ENCODE results near the gene TH. TPM values are rescaled to one million over a fixed set of nuclear protein-coding genes. Genes with fewer than 3 reads are reported as not detected.

TH gene
- total RNA-seq, 1 donor from 2014 or later: not detected

- H3K4me3 ChIP-seq (ENCODE audit: low read depth, low read length): no peak overlapping the region
- no peak for DNase-seq (ENCODE audit: low read depth)
- H3K36me3 ChIP-seq (ENCODE audit: control insufficient read depth, insufficient read depth, low read length): no peaks in the 10 kb centered on the region
- TF ChIP-seq, protein P1, sequence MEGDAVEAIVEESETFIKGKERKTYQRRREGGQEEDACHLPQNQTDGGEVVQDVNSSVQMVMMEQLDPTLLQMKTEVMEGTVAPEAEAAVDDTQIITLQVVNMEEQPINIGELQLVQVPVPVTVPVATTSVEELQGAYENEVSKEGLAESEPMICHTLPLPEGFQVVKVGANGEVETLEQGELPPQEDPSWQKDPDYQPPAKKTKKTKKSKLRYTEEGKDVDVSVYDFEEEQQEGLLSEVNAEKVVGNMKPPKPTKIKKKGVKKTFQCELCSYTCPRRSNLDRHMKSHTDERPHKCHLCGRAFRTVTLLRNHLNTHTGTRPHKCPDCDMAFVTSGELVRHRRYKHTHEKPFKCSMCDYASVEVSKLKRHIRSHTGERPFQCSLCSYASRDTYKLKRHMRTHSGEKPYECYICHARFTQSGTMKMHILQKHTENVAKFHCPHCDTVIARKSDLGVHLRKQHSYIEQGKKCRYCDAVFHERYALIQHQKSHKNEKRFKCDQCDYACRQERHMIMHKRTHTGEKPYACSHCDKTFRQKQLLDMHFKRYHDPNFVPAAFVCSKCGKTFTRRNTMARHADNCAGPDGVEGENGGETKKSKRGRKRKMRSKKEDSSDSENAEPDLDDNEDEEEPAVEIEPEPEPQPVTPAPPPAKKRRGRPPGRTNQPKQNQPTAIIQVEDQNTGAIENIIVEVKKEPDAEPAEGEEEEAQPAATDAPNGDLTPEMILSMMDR (IDR thresholded peaks at IDR 0.05; ENCODE audit: insufficient read depth, low read length, poor library complexity, severe bottlenecking): no peak
- H3K27me3 ChIP-seq (ENCODE audit: control insufficient read depth, insufficient read depth, low read length): peaks cover 4% of the 10 kb centered on the region
Measured at GRCh38 chr11:2167141-2168045, 4.2 kb downstream of the TH start.

DNA sequence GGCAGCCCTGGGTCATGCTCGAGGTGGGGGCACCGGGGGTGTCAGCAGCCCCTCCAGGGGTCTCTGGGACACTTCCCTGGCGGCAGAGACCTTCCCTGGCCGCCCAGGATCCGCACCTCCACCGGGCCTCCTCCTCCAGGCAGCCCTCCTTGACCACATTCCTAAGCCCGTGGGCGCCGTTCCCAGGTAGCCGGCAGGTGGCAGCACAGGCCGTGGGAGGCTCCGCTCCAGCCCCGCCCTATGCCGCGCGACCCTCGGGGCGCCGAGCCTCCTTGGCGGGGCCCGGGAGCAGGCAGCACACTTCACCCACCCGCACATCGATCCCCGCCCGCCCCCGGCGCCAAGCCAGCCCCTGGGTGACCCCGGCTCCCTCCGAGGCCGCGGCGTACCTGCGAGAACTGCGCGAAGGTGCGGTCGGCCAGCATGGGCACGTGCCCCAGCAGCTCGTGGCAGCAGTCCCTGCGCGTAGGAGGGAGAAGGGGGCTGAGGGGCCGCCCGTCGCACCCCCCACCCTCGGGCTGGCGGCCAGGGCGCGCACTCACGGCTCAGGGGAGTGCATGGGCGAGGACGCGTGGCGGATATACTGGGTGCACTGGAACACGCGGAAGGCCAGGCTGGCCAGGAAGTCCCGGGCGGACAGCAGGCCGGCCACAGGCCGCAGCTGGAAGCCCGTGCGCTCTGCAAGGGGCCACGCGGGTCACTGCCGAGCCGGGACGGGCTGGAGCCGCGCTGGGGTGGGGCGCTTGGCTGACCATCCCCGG lies 5.3 kb downstream of the TH start:
- no peak overlapping the region for H3K4me3 ChIP-seq (ENCODE audit: low read depth, low read length)
- no peak for DNase-seq (ENCODE audit: low read depth)
- H3K36me3 ChIP-seq (ENCODE audit: control insufficient read depth, insufficient read depth, low read length): no peaks in the 10 kb centered on the region
- peaks cover 6% of the 10 kb centered on the region for H3K27me3 ChIP-seq (ENCODE audit: control insufficient read depth, insufficient read depth, low read length)
- TF ChIP-seq, protein P1 (IDR thresholded peaks at IDR 0.05; ENCODE audit: insufficient read depth, low read length, poor library complexity, severe bottlenecking): peak; percentile 62

GRCh38 chr11:2165571-2165970 lies 6.0 kb downstream of the TH start:
- H3K4me3 ChIP-seq (ENCODE audit: low read depth, low read length): no peak overlapping the region
- no peaks in the 10 kb centered on the region for H3K36me3 ChIP-seq (ENCODE audit: control insufficient read depth, insufficient read depth, low read length)
- TF ChIP-seq, protein P1 (IDR thresholded peaks at IDR 0.05; ENCODE audit: insufficient read depth, low read length, poor library complexity, severe bottlenecking): no peak
- peaks cover 10% of the 10 kb centered on the region for H3K27me3 ChIP-seq (ENCODE audit: control insufficient read depth, insufficient read depth, low read length)
- no peak for DNase-seq (ENCODE audit: low read depth)

DNA sequence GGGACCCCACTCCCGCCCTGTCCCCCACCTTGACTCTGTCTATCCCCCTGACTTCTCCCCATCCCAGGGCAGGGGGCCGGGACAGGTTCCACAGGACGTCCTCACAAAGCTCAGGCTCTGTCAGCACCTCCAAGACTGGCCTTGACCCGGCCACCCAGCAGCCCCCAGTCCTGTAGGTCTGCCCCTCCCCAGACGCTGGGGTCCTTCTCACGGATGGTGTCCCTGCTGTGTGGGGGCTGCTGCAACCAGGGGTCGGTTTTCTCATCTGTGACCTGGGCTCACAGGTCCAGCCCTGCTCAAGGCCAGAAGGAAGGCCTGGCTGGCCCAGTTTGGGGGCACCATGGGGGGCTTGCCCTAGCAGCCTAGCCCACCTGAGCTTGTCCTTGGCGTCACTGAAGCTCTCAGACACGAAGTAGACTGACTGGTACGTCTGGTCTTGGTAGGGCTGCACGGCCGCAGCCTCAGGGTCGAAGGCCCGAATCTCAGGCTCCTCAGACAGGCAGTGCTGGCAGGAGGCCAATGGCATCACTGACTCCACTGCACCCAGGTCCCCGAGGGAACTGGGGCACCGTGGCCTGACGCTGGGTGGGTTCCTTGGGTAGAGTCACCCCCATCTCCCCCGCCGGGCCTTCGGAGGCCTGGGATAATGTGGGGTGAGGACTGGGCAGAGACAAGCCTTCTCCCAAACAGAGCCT lies 6.6 kb downstream of the TH start:
- H3K36me3 ChIP-seq (ENCODE audit: control insufficient read depth, insufficient read depth, low read length): no peaks in the 10 kb centered on the region
- DNase-seq (ENCODE audit: low read depth): no peak
- peaks cover 13% of the 10 kb centered on the region for H3K27me3 ChIP-seq (ENCODE audit: control insufficient read depth, insufficient read depth, low read length)
- TF ChIP-seq, protein P1 (IDR thresholded peaks at IDR 0.05; ENCODE audit: insufficient read depth, low read length, poor library complexity, severe bottlenecking): no peak
- H3K4me3 ChIP-seq (ENCODE audit: low read depth, low read length): no peak overlapping the region

DNA sequence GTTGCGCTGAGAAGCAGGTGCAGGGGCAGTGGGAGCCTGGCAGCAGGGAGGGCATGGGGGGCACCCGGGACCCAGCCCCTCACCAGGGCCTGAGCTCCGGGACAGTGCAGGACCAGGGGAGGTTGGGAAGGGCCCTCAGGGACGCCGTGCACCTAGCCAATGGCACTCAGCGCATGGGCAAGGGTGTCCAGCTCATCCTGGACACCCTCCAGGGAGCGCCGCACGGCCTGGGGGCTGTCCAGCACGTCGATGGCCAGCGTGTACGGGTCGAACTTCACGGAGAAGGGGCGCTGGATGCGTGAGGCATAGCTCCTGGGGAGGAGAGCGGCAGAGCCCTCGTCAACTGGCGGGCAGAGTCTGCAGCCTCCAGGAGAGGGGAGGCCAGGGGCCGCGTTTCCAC lies 7.5 kb downstream of the TH start:
- Histone ChIP-seq H3K27me3 (ENCODE audit: control insufficient read depth, insufficient read depth, low read length) (peaks cover 18% of the 10 kb centered on the region), H3K36me3 (ENCODE audit: control insufficient read depth, insufficient read depth, low read length) (no peaks in the 10 kb centered on the region), H3K4me3 (ENCODE audit: low read depth, low read length) (no peak overlapping the region)
- no peak for DNase-seq (ENCODE audit: low read depth)
- TF ChIP-seq, protein P1 (IDR thresholded peaks at IDR 0.05; ENCODE audit: insufficient read depth, low read length, poor library complexity, severe bottlenecking): no peak
